HCT116 (cell line): Measurements from ENCODE around the gene PCDH15.
"Not testable (repeated sequence)": the region's sequence is repeated elsewhere in the genome, so short reads cannot be mapped to it uniquely, and the experiment has no call there.

Experiments
- CEBPB ChIP-seq: IDR thresholded peaks from 2 replicates; pipeline ENCODE4 v1.6.1; 2012; ENCODE audit warnings: low read depth
- CTCF ChIP-seq, 3 experiments: fragments of 200-600 bp in 1 of 3; sonication (generic) in 1 of 3; IDR thresholded peaks in 2 of 3; conservative IDR thresholded peaks in 1 of 3; 2 replicates each; pipeline ENCODE4 v1.5.1; 2012 to 2017; ENCODE audit warnings: low read depth in 2 of 3, low read length in 2 of 3, antibody characterized with exemption in 1 of 3, borderline replicate concordance in 1 of 3, control low read depth in 1 of 3, mild to moderate bottlenecking in 1 of 3, mixed read lengths in 1 of 3, mixed run types in 1 of 3, moderate library complexity in 1 of 3; ENCODE audit not compliant: insufficient read depth in 1 of 3
- EGR1 ChIP-seq: IDR thresholded peaks from 2 replicates; pipeline ENCODE4 v1.6.1; 2012; ENCODE audit warnings: low read depth
- EZH2 ChIP-seq: fragments of 200-600 bp; sonication (generic); IDR thresholded peaks from 2 replicates; pipeline ENCODE4 v1.6.1; 2017; ENCODE audit warnings: antibody characterized with exemption, mixed run types
- FOSL1 ChIP-seq: IDR thresholded peaks from 2 replicates; pipeline ENCODE4 v1.6.1; 2012; ENCODE audit warnings: low read depth
- POLR2A ChIP-seq: IDR thresholded peaks from 2 replicates; pipeline ENCODE4 v1.7.0; 2011; ENCODE audit warnings: borderline replicate concordance; ENCODE audit not compliant: insufficient read depth, insufficient read length; ENCODE audit errors: extremely low read depth
- POLR2AphosphoS5 ChIP-seq: IDR thresholded peaks from 2 replicates; pipeline ENCODE4 v1.6.1; 2011; ENCODE audit warnings: mild to moderate bottlenecking, low read depth, low read length, moderate library complexity
- ZNF274 ChIP-seq: fragments of 200-500 bp; sonication (Bioruptor generic); IDR thresholded peaks from 2 replicates; pipeline ENCODE4 v1.6.1; 2014; ENCODE audit warnings: mild to moderate bottlenecking, low read depth, low read length, inconsistent platforms

- not testable (repeated sequence) for TF ChIP-seq EZH2; POLR2A; CTCF (IDR thresholded peaks at IDR 0.05 in 2 of 3, conservative IDR thresholded peaks at IDR 0.05 in 1 of 3; ENCODE audit: borderline replicate concordance in 1 of 3, insufficient read depth in 1 of 3, low read depth in 2 of 3, low read length in 2 of 3); POLR2AphosphoS5; CEBPB; EGR1; FOSL1; ZNF274
These were observed 876.9 kb downstream of the PCDH15 start for GRCh38 chr10:53924051-53924700.
